Natural killer cell (primary cell): ENCODE data around the gene TADA2A. TPM values are rescaled to one million over a fixed set of nuclear protein-coding genes. Genes with fewer than 3 reads are reported as not detected.

Experiments used
- ATAC-seq, 3 donors: fragments of 150-1000 bp in 2 of 3; fragments of 200-7000 bp in 1 of 3; cut with Tn5 transposase; 1 replicate in 1 of 3; 2 replicates in 2 of 3; pipeline ENCODE4 v1.10.0; 2021; ENCODE audit warnings: mild to moderate bottlenecking in 2 of 3, moderate library complexity in 2 of 3
- DNase-seq, 2 donors: peaks; one replicate each; pipeline versions ENCODE4 v3.0.0 to v3.0.0-alpha.2; 2013 to 2021; ENCODE audit warnings: mixed read lengths in 1 of 2
- H3K27ac ChIP-seq: one replicate; pipeline ENCODE4 v1.5.1; 2013; ENCODE audit warnings: mild to moderate bottlenecking, low read length
- H3K27me3 ChIP-seq: one replicate; pipeline ENCODE4 v1.6.1; 2013; ENCODE audit warnings: low read length; ENCODE audit not compliant: control insufficient read depth, insufficient read depth
- H3K36me3 ChIP-seq: one replicate; pipeline ENCODE4 v1.6.1; 2013; ENCODE audit warnings: low read length; ENCODE audit not compliant: control insufficient read depth, insufficient read depth
- H3K4me1 ChIP-seq: one replicate; pipeline ENCODE4 v1.6.1; 2013; ENCODE audit warnings: low read length; ENCODE audit not compliant: control insufficient read depth, insufficient read depth
- H3K4me3 ChIP-seq: one replicate; pipeline ENCODE4 v1.5.1; 2013; ENCODE audit warnings: low read length
- H3K9me3 ChIP-seq: one replicate; pipeline ENCODE4 v1.6.1; 2013; ENCODE audit warnings: low read length; ENCODE audit not compliant: control insufficient read depth, insufficient read depth
- H3K27ac Mint-ChIP-seq, 2 donors: one replicate each; pipeline ENCODE4 v1.8.0; 2022; ENCODE audit warnings: mild to moderate bottlenecking in 2 of 2, mixed read lengths in 2 of 2, moderate library complexity in 1 of 2
- H3K27me3 Mint-ChIP-seq, 2 donors: one replicate each; pipeline ENCODE4 v1.8.0; 2022; ENCODE audit warnings: low read depth in 2 of 2, mixed read lengths in 2 of 2
- H3K36me3 Mint-ChIP-seq: one replicate; pipeline ENCODE4 v1.8.0; 2022; ENCODE audit warnings: mixed read lengths
- H3K4me1 Mint-ChIP-seq, 2 donors: one replicate each; pipeline ENCODE4 v1.8.0; 2022; ENCODE audit warnings: mixed read lengths in 2 of 2
- H3K4me3 Mint-ChIP-seq: one replicate; pipeline ENCODE4 v1.8.0; 2022; ENCODE audit warnings: mild to moderate bottlenecking, moderate library complexity, mixed read lengths
- H3K9me3 Mint-ChIP-seq, 2 donors: one replicate each; pipeline ENCODE4 v1.8.0; 2022; ENCODE audit warnings: mixed read lengths in 2 of 2
- WGBS: methylation state at CpG from one replicate; pipeline ENCODE4 v1.1.7; 2013; ENCODE audit warnings: missing lambda C conversion rate; ENCODE audit not compliant: insufficient coverage; 5-methylcytosine and 5-hydroxymethylcytosine counted together
- intact Hi-C: fragments of 100-400 bp; cut with micrococcal nuclease; formaldehyde crosslinking; loops from one replicate; pipeline ENCODE4 v1.14.2; 2022
- total RNA-seq, 4 donors: library from RNA; stranded (reverse); fragments of 120-200 nt in 1 of 4; gene quantifications; one replicate each; pipeline versions ENCODE4 v1.2.3 to v1.2.4, GENCODE V29; 2013 to 2022
- TF ChIP-seq, protein P1 (sequence below): fragments of 200-600 bp; IDR thresholded peaks from one replicate; pipeline ENCODE4 v1.8.0; 2022; ENCODE audit warnings: antibody characterized with exemption

TADA2A gene
- total RNA-seq, 3 donors from 2014 or later (not counting 1 experiment from before 2014, with no cell fraction given): 14.8 to 28.1 (median 26.7) TPM

DNA sequence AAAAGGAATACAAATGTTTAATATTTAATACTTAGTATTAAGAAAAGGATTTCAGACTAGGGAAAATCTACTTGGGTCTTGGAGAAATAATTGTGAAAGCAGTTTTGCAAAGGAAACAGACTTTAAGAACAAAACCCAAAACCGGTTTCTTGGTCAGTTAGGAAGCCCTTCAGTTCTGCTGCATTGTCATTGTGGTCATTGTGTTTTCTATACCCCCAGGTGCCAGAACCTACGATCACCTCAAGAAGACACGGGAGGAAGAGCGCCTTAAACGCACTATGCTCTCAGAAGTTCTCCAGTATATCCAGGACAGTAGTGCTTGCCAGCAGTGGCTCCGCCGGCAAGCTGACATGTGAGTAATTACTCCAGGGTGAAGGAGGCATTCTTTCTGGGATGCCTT, 63.5 kb downstream of the TADA2A start:
- WGBS: 51% methylated on average over 7 of the region's 7 CpGs
- no peak for ATAC-seq
- H3K27ac Mint-ChIP-seq: no peak overlapping the region

DNA sequence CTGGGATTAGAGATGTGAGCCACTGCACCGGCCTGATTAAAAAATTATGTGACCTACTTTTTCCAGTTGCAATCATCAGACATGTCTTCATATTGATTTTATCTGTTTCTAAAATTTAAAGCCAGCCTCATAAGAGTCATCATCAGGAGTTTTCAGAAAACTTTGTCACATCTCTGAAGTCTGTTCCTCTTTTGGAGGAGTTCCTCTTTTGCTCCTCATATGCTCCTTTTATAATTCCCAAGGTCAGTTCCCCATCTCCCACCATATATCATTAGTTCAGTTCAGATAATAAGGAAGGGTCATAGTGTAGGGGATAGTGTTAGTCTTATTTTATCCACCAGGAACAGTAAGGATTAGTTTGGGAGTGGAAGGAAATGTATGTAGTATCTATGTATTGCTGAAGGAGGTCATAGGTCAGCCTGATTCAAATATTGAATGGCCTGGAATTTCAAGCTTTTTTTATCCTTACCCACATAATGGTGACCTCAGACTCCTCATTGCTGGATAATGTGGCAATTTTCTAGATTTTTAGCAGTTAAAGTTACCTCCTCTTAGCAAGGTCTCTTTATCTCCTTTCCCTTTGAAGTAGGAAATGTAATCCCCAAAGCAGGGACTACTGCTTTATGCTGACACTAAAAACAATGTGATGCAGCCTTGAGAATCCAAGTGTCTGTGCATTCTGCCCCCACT, 69.2 kb downstream of the TADA2A start:
- 64% methylated on average over 1 of the region's 1 CpG for WGBS
- H3K4me3 ChIP-seq: no peak overlapping the region

More for the DNA sequence above, 63.5 kb downstream of the TADA2A start:
- Histone ChIP-seq H3K36me3 (peaks cover 52% of the 10 kb centered on the region), H3K27ac (no peak overlapping the region), H3K4me1 (no peaks in the 10 kb centered on the region), H3K9me3 (no peaks in the 10 kb centered on the region), H3K4me3 (no peak overlapping the region), H3K27me3 (no peaks in the 10 kb centered on the region)
- TF ChIP-seq, protein P1, sequence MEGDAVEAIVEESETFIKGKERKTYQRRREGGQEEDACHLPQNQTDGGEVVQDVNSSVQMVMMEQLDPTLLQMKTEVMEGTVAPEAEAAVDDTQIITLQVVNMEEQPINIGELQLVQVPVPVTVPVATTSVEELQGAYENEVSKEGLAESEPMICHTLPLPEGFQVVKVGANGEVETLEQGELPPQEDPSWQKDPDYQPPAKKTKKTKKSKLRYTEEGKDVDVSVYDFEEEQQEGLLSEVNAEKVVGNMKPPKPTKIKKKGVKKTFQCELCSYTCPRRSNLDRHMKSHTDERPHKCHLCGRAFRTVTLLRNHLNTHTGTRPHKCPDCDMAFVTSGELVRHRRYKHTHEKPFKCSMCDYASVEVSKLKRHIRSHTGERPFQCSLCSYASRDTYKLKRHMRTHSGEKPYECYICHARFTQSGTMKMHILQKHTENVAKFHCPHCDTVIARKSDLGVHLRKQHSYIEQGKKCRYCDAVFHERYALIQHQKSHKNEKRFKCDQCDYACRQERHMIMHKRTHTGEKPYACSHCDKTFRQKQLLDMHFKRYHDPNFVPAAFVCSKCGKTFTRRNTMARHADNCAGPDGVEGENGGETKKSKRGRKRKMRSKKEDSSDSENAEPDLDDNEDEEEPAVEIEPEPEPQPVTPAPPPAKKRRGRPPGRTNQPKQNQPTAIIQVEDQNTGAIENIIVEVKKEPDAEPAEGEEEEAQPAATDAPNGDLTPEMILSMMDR: no peak
- H3K27me3 Mint-ChIP-seq: no peaks in the 10 kb centered on the region
- H3K4me3 Mint-ChIP-seq: no peak overlapping the region
- H3K9me3 Mint-ChIP-seq: no peaks in the 10 kb centered on the region
- intact Hi-C loops: no loop called here
- H3K36me3 Mint-ChIP-seq: peaks cover 13% of the 10 kb centered on the region
- no peak for DNase-seq
- H3K4me1 Mint-ChIP-seq: no peaks in the 10 kb centered on the region

DNA sequence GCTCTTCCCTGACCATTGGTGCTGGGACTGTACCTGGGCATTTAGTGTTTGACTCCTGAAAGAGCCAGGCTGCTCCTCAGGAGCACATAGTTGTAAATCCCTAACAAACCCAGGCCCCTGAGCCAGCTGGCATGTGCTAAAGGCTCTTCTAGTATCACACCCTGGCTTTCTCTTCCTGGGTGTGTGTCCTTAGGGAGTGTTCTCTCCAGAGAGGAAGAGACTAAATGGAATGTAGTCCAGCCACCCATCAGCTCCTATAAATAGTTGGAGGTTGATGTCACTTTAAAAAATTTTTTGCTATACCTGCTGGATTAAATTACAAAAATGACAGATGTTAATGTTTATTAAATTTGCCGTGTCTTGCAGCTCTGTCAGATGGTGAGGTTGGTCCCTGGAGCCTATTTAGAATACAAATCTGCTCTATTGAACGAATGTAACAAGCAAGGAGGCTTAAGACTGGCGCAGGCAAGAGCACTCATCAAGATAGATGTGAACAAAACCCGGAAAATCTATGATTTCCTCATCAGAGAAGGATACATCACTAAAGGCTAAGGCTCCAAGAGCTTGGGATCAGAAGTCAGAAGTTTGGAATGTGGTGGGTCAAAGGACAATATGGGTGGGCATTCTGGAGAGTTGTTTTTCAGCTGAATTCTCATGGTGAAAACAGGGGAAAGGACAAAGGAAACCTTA, 69.9 kb downstream of the TADA2A start:
- Histone ChIP-seq H3K36me3 (peaks cover 43% of the 10 kb centered on the region), H3K27me3 (no peaks in the 10 kb centered on the region), H3K4me3 (no peak overlapping the region), H3K4me1 (no peaks in the 10 kb centered on the region), H3K9me3 (no peaks in the 10 kb centered on the region), H3K27ac (no peak overlapping the region)
- TF ChIP-seq, protein P1: no peak
- H3K27me3 Mint-ChIP-seq: no peaks in the 10 kb centered on the region
- no peak overlapping the region for H3K4me3 Mint-ChIP-seq
- no peaks in the 10 kb centered on the region for H3K4me1 Mint-ChIP-seq
- no peaks in the 10 kb centered on the region for H3K9me3 Mint-ChIP-seq
- H3K36me3 Mint-ChIP-seq: no peaks in the 10 kb centered on the region
- intact Hi-C loops: no loop called here
- no peak overlapping the region for H3K27ac Mint-ChIP-seq
- WGBS: 97% methylated on average over 4 of the region's 4 CpGs
- DNase-seq: no peak
- no peak for ATAC-seq

More for the DNA sequence above, 69.2 kb downstream of the TADA2A start:
- intact Hi-C loops: no loop called here
- no peak for DNase-seq
- peaks cover 4% of the 10 kb centered on the region for H3K36me3 Mint-ChIP-seq
- Histone ChIP-seq H3K4me1 (no peaks in the 10 kb centered on the region), H3K27me3 (no peaks in the 10 kb centered on the region), H3K9me3 (no peaks in the 10 kb centered on the region), H3K27ac (no peak overlapping the region), H3K36me3 (peaks cover 47% of the 10 kb centered on the region)
- no peaks in the 10 kb centered on the region for H3K27me3 Mint-ChIP-seq
- no peak overlapping the region for H3K4me3 Mint-ChIP-seq
- no peak for ATAC-seq
- H3K4me1 Mint-ChIP-seq: no peaks in the 10 kb centered on the region
- H3K27ac Mint-ChIP-seq: no peak overlapping the region
- TF ChIP-seq, protein P1: no peak
- no peaks in the 10 kb centered on the region for H3K9me3 Mint-ChIP-seq
